H4 (cell line): ENCODE results near the gene TTYH2. TPM values are rescaled to one million over a fixed set of nuclear protein-coding genes. Genes with fewer than 3 reads are reported as not detected.

Source experiments
- DNase-seq: peaks from one replicate; pipeline ENCODE4 v3.0.0-alpha.2; 2015; ENCODE audit warnings: low spot score
- total RNA-seq: library from RNA; depleted of rRNA; stranded (reverse); fragments of >200 nt; shearing (Covaris generic); gene quantifications from 2 replicates; pipeline ENCODE4 v1.2.3, GENCODE V29; 2014; rRNA removed

Gene TTYH2
- total RNA-seq, 1 experiment from 2014 or later = 3.0 TPM

DNA sequence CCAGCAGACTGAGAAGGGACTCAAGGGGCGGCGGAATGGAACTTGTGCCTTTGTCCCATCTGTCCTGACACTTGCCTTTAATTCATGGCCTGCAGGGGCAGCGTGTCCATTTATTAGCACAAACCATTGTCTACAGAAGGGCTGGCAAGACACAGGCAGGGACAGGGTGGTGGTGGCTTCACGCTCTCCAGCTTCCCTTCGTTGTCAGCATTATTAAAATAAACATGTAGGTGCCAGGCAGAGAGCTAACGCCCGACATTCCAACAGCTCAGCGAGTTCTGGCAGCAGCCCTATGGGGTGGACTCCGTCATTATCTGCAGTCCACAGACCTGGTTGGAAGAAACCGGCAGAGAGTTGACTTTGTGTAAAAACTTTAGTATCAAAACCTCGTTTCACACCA lies 77.0 kb downstream of the TTYH2 start:
- DNase-seq = no peak

DNA sequence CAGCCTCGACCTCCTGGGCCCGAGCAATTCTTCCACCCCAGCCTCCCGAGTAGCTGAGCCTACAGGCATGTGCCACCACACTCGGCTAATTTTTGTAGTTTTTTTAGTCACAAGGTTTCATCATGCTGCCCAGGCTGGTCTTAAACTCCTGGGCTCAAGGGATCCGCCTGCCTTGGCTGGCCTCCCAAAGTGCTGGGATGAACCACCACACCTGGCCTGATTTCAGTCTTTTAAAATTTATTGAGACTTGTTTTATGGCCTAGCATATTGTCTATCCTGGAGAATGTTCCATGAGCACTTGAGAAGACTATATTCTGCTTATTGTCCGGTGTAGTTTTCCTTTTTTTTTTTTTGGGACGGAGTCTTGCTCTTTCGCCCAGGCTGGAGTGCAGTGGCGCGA lies 79.1 kb downstream of the TTYH2 start:
- DNase-seq = no peak

DNA sequence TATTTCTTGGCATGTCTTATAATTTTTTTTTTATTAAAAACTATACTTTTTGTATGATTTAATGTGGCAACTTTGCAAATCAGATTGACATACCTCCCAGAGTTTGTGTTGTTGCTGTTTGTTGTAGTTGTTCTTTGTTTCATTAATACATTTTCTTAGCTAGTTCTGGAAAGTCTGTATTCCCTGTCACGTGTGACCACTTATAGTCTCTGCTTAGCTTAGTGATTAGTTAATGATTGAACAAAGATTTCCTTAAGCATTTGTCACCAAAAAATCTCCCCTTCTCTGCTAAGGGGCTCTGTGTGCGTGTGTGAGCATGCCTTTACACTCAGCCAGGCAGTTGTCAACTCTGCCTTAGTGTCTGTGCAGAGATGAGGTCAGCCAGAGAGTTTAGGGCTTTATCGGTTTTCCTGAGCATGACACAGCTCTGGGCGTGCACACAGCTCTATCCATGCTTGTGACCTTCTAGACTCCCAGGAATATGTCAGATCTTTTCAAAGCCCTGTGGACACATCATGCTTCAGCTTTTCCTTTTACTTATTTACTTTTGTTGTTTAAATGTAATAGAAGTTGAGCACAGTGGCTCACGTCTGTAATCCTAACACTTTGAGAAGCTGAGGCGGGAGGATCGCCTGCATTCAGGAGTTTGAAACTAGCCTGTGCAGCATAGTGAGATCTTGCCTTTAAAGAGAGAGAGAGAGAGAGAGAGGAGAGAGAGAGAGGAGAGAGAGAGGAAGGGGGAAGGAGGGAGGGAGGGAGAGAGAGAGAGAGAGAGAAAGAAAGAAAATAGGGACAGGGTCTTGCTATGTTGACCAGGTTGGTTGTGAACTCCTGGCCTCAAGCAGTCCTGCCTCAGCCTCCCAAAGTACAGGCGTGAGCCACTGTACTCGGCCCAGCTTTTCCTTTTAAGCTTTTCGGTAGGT lies 82.5 kb downstream of the TTYH2 start:
- DNase-seq = no peak

DNA sequence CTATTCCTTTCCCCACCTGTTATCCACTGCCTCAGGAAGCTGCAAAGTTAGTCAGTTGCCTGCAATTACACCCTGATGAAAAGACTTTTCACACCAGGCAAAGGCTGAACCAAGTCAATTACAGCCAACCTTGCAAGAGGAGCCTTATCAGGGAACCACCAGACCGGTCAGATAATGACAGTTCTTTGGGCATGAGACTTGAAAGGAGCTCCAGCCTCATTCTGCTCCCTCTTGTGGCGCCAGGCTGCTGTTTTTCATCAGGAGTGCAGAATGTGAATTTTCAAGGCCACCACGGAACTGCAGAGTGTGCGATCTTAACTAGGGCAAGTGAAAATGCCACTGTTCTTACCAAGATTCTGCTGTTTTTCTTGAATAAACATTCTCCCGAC lies 83.2 kb downstream of the TTYH2 start:
- peak; percentile 67 for DNase-seq

DNA sequence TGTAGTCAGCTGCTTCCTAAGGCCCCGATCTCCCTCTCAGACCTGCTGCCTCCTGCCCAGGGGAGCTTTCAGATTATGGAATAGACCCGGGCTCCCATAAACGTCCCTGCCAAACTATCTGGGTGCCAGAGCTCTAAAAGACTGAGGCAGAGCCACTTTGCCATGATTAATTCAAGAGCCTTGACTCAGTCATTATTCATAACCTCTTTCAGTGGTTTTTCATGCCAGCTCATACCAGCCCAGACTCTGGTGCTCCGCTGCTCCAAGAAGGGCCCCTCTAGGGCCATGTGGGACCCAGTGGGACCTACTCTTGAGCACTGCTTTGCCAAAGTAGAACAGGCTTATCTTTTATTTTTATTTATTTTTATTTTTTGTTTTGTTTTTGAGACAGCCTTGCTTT lies 84.6 kb downstream of the TTYH2 start:
- DNase-seq = no peak

DNA sequence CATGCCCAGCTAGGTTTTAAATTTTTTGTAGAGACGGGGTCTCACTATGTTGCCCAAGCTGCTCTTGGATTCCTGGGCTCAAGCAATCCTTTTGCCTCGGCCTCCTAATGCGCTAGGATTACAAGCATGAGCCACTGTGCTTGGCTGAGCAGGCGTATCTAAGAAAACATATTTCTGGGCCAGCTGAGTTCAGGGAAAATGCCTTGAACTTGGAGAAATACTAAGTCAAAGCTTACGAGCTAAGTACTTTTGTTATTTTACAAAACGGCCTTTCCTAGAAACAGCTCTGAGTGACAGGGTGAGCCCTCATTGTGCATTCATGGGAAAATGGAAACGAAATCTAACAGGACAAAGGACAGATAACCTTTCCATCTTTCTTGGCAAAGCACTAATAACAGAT lies 85.4 kb downstream of the TTYH2 start:
- no peak for DNase-seq

DNA sequence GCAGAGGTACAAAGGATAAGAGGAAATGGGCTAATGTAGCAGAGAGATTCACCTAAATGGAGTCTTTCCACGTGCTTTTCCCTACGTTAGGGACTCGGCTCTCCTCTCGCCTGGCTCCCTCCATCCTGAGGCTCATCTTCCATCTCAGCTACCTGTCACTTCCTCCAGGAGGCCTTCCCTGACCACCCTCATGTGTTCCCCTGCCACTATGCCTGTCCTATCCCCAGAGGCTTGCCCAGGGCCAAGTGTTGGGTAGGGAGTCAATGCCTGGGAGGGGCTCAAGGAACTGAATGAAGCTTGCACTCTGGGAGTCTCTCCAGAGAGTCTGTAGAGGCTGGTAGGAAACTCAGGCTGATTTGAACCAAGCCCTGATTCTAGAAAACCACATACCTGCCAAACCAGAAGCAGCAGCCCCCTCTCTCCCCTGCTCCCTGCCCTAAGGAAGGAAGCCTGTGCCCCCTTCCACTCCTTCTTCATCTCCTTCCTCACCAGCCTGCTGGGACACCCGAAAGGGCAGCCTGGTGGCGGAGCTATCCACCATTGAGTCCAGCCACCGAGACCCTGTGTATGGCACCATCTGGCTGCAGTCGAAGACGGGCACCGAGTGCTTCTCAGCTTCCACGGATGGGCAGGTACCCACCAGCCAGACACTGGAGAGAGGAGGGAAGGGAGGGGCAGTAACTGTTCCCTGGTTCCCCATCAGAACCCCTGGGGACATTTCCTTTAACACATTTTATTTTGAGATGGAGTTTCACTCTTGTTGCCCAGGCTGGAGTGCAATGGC lies 86.0 kb downstream of the TTYH2 start:
- no peak for DNase-seq

DNA sequence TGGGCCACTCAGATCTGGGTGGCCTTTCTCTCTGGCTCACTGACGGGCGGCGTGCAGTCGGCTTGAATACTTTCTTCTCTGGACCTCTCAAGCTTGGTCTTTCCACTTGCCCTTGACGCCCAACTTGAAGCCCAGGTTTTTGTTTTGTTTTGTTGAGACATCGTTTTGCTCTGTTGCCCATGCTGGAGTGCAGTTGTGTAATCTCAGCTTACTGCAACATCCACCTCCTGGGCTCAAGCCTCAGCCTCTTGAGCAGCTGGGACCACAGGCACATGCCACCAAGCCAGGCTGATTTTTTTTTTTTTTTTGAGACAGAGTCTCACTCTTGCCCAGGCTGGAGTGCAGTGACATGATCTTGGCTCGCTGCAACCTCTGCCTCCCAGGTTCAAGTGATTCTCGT lies 89.9 kb downstream of the TTYH2 start:
- peak; percentile 52 for DNase-seq

DNA sequence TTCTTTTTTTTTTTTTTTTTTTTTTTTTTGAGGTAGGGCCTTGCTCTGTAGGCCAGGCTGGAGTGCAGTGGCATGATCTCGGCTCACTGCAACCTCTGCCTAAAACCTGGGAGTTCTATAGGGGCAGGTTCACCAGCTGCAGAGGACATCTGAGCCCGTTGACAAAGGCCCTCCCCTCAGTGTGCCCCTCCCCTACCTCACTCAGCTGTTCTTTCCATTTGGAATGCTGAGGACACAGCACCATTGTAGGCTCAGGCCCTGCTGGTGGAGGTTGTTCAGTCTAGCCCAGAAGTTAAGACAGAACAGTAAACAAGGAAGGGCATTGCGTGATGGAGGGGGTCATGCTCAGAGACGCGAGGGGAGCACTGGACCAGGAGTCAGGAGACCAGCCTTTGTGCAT lies 90.8 kb downstream of the TTYH2 start:
- no peak for DNase-seq

DNA sequence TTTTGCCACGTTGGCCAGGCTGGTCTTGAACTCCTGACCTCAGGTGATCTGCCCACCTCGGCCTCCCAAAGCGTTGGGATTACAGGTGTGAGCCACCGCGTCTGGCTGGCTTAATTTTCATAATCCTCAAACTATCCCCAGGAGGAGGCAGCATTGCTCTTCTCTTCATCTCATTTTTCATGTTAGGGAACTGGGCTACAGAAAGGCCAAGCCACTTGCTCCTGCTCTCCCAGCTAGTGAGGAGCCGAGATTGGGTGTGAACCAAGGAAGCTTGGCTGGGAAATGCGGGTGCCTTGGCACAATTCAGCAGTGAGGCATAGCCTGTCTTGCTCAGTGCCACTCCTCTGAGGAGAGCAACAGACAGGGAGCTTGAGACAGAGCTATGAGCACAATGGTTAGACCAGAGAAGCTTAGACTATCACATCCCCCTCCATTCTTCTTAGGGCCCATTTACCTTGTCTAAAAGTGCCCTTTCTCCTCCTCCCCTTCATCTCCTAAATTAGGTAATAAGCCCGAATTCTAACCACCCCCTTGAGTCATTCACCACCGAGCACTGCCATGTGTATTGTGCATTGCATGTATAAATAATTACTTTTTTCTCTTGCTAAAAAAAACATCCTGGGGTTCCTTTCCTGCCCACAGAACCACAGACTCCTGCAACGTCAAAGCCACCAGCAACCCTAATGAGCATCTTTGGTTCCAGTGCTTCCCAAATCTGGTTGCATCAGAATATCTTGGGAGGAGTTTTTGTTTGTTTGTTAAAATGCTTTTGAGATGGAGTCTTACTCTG lies 92.7 kb downstream of the TTYH2 start:
- DNase-seq = peak; percentile 93

DNA sequence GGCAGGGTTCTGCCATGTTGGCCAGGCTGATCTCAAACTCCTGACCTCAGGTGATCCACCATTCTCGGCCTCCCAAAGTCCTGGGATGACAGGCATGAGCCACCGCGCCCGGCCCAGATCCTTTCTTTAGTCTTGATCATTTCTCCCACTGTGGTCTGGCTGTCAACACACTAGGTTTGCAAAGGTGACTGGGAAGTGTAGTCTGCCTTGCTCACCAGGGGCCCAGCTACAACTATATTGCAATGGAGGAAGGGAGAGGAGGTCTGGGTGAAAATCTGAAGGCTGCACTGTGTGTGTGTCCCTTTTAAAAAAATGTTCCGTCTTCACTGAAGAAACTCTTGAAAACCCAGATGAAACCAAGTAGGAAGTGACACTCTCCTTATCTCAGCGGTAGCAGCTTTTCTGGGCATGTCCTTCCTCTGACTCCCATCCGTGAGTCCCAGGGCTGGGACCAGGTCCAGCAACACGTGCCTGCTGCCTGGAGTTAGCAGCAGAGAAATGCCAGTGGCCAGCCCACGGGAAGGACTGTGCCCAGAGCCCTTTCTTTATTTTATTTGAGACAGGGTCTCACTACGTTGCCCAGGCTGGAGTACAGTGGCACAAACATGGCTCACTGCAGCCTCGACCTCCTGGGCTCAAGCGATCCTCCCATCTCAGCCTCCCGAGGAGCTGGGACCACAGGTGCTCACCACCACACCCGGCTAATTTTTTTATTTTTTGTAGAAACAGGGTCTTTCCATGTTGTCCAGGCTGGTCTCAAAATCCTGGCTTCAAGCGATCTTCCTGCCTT lies 94.8 kb downstream of the TTYH2 start:
- DNase-seq = peak; percentile 66

DNA sequence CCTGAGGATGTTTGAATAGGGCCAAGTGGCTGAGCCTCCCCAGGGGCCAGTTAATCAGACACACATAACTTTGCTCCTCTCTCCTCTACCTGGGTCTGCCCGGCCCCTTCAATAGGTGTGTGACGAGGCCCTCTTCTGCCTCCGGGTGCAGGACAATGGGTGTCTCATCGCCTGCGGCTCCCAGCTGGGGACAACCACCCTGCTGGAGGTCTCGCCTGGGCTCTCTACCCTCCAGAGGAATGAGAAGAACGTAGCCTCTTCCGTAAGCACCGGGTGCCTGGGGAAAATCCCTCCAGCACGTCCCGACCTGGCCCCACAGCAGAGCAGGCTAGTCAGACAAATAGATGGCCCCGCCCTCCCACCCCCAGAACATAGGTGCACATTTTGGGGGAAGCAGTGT lies 96.5 kb downstream of the TTYH2 start:
- no peak for DNase-seq

Other genes starting within 250 kb of the TTYH2 start
- 583 and 762 TPM in 2 replicates for gene RPL38, start 9.9 kb upstream of the TTYH2 start, total RNA-seq
- not detected in 2 replicates for gene DNAI2, start 60.7 kb downstream of the TTYH2 start, total RNA-seq
- gene KIF19, start 112.7 kb downstream of the TTYH2 start, total RNA-seq = not detected in 2 replicates
- gene BTBD17, start 148.3 kb downstream of the TTYH2 start, total RNA-seq = not detected in 2 replicates
- gene GPR142, start 153.9 kb downstream of the TTYH2 start, total RNA-seq = not detected in 2 replicates
- gene GPRC5C, start 218.5 kb downstream of the TTYH2 start, total RNA-seq = 63.4 and 78.9 TPM in 2 replicates